SU-DHL-6 (cell line): ENCODE data around the gene CSTF3.

Source experiments
- EZH2phosphoT487 ChIP-seq: fragments of 200-600 bp; sonication (generic), shearing (Covaris generic); conservative IDR thresholded peaks from 2 replicates; pipeline ENCODE4 v1.6.1; 2018; ENCODE audit warnings: mild to moderate bottlenecking, antibody characterized with exemption, low read length, moderate library complexity, mixed read lengths
- TF ChIP-seq, protein P1 (sequence below): fragments of 200-600 bp; sonication (generic); IDR thresholded peaks from one replicate; pipeline ENCODE4 v1.5.1; 2017; ENCODE audit warnings: antibody characterized with exemption, mild to moderate bottlenecking, low read length, moderate library complexity; ENCODE audit not compliant: insufficient read depth, poor library complexity, severe bottlenecking

DNA sequence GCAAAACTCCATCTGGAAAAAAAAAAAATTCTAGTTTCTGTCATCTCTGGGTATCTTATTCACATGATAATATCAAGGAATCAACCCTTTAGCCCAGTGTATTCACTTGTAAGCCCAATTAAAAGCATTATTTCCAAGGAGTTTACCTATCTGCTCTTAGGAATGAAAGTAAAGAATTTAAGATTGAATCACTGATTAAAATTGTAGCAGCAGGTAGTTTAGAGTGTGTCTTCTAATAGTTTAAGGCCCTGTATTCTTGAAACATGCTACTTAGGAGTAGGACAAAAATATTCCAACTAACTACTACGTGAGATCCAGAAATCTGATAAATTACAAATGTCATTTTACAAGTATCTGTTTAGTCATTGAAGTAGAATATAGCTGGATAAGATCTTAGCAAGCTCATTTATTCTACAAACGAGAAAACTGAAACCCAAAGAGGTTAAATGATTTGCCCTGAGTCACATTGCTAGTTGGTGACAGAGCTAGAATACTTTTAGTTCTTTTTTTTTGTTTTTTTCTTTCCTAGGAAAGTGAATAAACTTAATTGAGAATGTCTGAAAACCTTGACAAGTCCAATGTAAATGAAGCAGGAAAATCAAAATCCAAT, 118.0 kb downstream of the CSTF3 start:
- no peak for TF ChIP-seq EZH2phosphoT487
- TF ChIP-seq, protein P1, sequence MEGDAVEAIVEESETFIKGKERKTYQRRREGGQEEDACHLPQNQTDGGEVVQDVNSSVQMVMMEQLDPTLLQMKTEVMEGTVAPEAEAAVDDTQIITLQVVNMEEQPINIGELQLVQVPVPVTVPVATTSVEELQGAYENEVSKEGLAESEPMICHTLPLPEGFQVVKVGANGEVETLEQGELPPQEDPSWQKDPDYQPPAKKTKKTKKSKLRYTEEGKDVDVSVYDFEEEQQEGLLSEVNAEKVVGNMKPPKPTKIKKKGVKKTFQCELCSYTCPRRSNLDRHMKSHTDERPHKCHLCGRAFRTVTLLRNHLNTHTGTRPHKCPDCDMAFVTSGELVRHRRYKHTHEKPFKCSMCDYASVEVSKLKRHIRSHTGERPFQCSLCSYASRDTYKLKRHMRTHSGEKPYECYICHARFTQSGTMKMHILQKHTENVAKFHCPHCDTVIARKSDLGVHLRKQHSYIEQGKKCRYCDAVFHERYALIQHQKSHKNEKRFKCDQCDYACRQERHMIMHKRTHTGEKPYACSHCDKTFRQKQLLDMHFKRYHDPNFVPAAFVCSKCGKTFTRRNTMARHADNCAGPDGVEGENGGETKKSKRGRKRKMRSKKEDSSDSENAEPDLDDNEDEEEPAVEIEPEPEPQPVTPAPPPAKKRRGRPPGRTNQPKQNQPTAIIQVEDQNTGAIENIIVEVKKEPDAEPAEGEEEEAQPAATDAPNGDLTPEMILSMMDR, result no peak
